ENCODE measurements around the gene LITAFD.

DNA sequence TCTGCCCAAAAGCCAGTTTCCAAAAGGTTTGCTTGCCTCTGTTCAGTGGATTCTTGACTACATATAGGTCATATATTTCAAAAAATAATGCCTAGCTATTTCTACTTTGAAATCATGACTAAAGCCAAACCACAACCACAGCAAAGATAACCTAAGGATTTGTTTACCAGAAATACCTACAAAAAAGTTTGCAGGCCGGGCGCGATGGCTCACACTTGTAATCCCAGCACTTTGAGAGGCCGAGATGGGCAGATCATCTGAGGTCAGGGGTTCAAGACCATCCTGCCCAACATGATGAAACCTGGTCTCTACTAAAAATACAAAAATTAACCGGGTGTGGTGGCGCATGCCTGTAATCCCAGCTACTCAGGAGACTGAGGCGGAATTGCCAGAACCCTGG, 28.5 kb upstream of the LITAFD start:
- TF ChIP-seq, protein P1, sequence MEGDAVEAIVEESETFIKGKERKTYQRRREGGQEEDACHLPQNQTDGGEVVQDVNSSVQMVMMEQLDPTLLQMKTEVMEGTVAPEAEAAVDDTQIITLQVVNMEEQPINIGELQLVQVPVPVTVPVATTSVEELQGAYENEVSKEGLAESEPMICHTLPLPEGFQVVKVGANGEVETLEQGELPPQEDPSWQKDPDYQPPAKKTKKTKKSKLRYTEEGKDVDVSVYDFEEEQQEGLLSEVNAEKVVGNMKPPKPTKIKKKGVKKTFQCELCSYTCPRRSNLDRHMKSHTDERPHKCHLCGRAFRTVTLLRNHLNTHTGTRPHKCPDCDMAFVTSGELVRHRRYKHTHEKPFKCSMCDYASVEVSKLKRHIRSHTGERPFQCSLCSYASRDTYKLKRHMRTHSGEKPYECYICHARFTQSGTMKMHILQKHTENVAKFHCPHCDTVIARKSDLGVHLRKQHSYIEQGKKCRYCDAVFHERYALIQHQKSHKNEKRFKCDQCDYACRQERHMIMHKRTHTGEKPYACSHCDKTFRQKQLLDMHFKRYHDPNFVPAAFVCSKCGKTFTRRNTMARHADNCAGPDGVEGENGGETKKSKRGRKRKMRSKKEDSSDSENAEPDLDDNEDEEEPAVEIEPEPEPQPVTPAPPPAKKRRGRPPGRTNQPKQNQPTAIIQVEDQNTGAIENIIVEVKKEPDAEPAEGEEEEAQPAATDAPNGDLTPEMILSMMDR (IDR thresholded peaks at IDR 0.05; ENCODE audit: low read depth, low read length, poor library complexity, severe bottlenecking), result no peak
- no peak for TF ChIP-seq EZH2phosphoT487 (IDR thresholded peaks at IDR 0.05; ENCODE audit: borderline replicate concordance, low read length)
